Measurements from ENCODE around the gene PLCH2. TPM values are rescaled to one million over a fixed set of nuclear protein-coding genes. Genes with fewer than 3 reads are reported as not detected.

Gene PLCH2
- total RNA-seq, 1 donor from 2014 or later: 30.7 TPM

DNA sequence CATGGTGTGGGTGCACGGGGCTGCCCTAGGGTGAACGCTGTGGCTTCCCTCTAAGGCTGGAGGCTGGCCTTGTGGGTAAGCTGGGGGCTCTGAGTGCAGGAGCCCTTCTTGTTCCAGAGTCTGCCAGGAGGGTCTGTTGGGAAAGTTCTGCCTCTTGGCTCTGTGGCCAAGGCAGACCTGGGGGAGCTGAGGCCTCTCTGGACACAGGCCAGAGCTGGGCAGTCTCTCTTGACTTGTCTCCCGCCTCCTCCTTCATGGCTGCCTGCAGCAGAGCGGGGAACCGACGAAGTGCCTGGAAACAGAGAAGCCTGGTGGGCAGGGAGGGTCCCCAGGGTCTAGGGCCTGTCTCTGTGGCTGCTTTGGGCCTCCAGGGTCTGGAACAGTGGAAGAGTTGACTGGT, 33.4 kb upstream of the PLCH2 start:
- TF ChIP-seq, protein P1, sequence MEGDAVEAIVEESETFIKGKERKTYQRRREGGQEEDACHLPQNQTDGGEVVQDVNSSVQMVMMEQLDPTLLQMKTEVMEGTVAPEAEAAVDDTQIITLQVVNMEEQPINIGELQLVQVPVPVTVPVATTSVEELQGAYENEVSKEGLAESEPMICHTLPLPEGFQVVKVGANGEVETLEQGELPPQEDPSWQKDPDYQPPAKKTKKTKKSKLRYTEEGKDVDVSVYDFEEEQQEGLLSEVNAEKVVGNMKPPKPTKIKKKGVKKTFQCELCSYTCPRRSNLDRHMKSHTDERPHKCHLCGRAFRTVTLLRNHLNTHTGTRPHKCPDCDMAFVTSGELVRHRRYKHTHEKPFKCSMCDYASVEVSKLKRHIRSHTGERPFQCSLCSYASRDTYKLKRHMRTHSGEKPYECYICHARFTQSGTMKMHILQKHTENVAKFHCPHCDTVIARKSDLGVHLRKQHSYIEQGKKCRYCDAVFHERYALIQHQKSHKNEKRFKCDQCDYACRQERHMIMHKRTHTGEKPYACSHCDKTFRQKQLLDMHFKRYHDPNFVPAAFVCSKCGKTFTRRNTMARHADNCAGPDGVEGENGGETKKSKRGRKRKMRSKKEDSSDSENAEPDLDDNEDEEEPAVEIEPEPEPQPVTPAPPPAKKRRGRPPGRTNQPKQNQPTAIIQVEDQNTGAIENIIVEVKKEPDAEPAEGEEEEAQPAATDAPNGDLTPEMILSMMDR (IDR thresholded peaks at IDR 0.05): no peak
- intact Hi-C loops (cut with DNase I): no loop called here
- H3K4me3 ChIP-seq: no peak overlapping the region
- no peaks in the 10 kb centered on the region for H3K27me3 ChIP-seq
- H3K27ac ChIP-seq: no peak overlapping the region
- H3K4me1 ChIP-seq: peaks cover 6% of the 10 kb centered on the region
- H3K36me3 ChIP-seq: no peaks in the 10 kb centered on the region
- no peak for DNase-seq (ENCODE audit: extremely low spot score in 2 of 2)
- H3K9me3 ChIP-seq: no peaks in the 10 kb centered on the region

DNA sequence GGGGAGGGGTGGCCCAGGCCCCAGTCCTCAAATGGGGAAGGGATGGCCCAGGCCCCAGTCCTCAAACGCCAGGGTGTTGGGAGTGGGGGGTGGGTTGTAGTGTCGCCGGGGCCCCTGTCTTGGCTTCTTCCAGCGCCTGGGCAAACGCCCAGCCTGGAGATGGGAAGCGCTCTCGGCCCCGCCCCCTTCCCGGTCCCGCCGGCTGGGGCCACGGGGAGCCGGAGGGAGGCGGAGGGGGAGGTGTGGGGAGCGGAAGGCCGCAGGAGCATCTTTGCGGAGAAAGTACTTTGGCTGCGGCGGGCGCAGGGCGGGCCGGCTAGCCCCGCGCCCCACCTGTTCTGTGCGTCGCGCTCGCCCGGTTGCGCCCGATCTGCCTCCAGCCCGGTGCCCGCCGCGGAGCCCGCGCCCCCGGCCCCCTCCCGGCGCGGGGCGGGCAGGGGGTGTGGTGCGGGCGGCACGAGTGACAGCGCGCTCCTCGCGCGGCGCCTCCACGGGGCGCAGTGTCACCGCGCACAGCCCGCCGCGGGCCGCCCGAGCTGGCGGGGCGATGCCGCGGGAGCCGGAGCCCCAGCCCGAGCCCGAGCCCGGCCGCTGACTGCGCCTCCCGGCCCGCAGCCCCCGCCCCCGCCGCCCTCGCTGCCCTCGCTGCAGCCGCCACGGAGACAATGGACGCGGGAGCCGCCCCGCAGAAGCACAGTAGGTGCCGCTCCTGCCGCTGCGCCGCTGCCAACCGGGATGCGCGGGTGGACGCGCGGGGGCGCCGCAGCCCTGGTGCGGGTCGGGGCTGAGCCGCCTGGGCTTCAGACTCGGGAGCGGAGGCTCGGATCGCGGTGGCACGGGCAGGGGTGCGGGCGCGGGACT, 32.6 kb upstream of the PLCH2 start:
- intact Hi-C loops (cut with DNase I): no loop called here
- no peak for TF ChIP-seq POLR2A (IDR thresholded peaks at IDR 0.05)
- TF ChIP-seq, protein P1 (IDR thresholded peaks at IDR 0.05): no peak
- no peak for TF ChIP-seq POLR2AphosphoS5 (IDR thresholded peaks at IDR 0.05; ENCODE audit: insufficient read depth in 1 of 2, low read depth in 1 of 2)
- no peak for DNase-seq (ENCODE audit: extremely low spot score in 2 of 2)
- no peak overlapping the region for H3K4me3 ChIP-seq
- H3K27ac ChIP-seq: no peak overlapping the region
- no peaks in the 10 kb centered on the region for H3K9me3 ChIP-seq
- H3K27me3 ChIP-seq: no peaks in the 10 kb centered on the region
- H3K4me1 ChIP-seq: peaks cover 6% of the 10 kb centered on the region
- no peaks in the 10 kb centered on the region for H3K36me3 ChIP-seq

GRCh38 chr1:2444138-2444591, 31.9 kb upstream of the PLCH2 start:
- no peak for DNase-seq (ENCODE audit: extremely low spot score in 2 of 2)
- no peak overlapping the region for H3K4me3 ChIP-seq
- H3K27ac ChIP-seq: no peak overlapping the region
- no peaks in the 10 kb centered on the region for H3K36me3 ChIP-seq
- no peaks in the 10 kb centered on the region for H3K9me3 ChIP-seq
- no peak for TF ChIP-seq POLR2A (IDR thresholded peaks at IDR 0.05)
- TF ChIP-seq POLR2AphosphoS5 (IDR thresholded peaks at IDR 0.05; ENCODE audit: insufficient read depth in 1 of 2, low read depth in 1 of 2): no peak
- TF ChIP-seq, protein P1 (IDR thresholded peaks at IDR 0.05): no peak
- intact Hi-C loops (cut with DNase I): no loop called here
- H3K27me3 ChIP-seq: no peaks in the 10 kb centered on the region
- peaks cover 6% of the 10 kb centered on the region for H3K4me1 ChIP-seq

- TF ChIP-seq POLR2AphosphoS5 (IDR thresholded peaks at IDR 0.05; ENCODE audit: insufficient read depth in 1 of 2, low read depth in 1 of 2) (no peak), POLR2A (IDR thresholded peaks at IDR 0.05) (no peak)
- TF ChIP-seq, protein P1 (IDR thresholded peaks at IDR 0.05): no peak
- intact Hi-C loops (cut with DNase I): no loop called here
- H3K4me3 ChIP-seq: no peak overlapping the region
- no peaks in the 10 kb centered on the region for H3K9me3 ChIP-seq
- peaks cover 6% of the 10 kb centered on the region for H3K4me1 ChIP-seq
- no peaks in the 10 kb centered on the region for H3K36me3 ChIP-seq
- no peak for DNase-seq (ENCODE audit: extremely low spot score in 2 of 2)
- no peak overlapping the region for H3K27ac ChIP-seq
- H3K27me3 ChIP-seq: no peaks in the 10 kb centered on the region
Observed at GRCh38 chr1:2445162-2445822, 30.8 kb upstream of the PLCH2 start.

DNA sequence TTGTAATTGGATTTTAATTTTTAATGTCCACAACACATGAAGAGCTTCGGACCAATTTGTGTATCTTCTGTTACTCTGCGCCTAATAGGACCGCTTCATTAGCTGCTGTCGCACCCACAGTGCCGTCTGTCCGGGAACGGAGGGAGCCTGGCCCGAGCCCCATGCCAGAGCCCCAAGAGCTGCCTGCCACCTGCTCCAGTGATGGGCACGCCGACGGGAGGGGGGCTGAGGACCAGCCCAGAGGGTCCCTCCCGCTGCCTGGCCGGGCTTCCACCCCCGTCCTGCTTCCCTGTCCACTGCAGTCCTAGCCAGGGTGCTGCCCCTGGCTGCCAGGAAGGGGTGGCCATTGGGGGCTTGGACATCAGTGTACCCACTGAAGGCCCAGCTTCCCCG, 30.3 kb upstream of the PLCH2 start:
- H3K27me3 ChIP-seq: no peaks in the 10 kb centered on the region
- H3K4me3 ChIP-seq: no peak overlapping the region
- DNase-seq (ENCODE audit: extremely low spot score in 2 of 2): no peak
- H3K27ac ChIP-seq: no peak overlapping the region
- H3K4me1 ChIP-seq: peaks cover 6% of the 10 kb centered on the region
- intact Hi-C loops (cut with DNase I): no loop called here
- no peaks in the 10 kb centered on the region for H3K9me3 ChIP-seq
- no peaks in the 10 kb centered on the region for H3K36me3 ChIP-seq
- TF ChIP-seq, protein P1 (IDR thresholded peaks at IDR 0.05): no peak
- TF ChIP-seq POLR2A (IDR thresholded peaks at IDR 0.05) (no peak), POLR2AphosphoS5 (IDR thresholded peaks at IDR 0.05; ENCODE audit: insufficient read depth in 1 of 2, low read depth in 1 of 2) (no peak)
